ENCODE measurements around the gene IRF3. TPM values are rescaled to one million over a fixed set of nuclear protein-coding genes. Genes with fewer than 3 reads are reported as not detected.

IRF3 gene
- polyA plus RNA-seq, 3 donors: 29.8 to 115 (median 41.1) TPM

- H3K27ac Mint-ChIP-seq: peak overlapping the region in 5 of 7 donors; percentile 77 to 89 (median 86)
- Histone ChIP-seq H3K27ac (ENCODE audit: low read depth in 1 of 2, low read length in 2 of 2) (peak overlapping the region in 1 of 2 donors; percentile 67), H3K4me2 (replicated peaks; ENCODE audit: extremely low read depth, low read length, poor library complexity, severe bottlenecking) (no peak overlapping the region), H3K36me3 (replicated peaks in 1 of 2; ENCODE audit: control insufficient read depth in 1 of 2, insufficient read depth in 2 of 2, low read length in 2 of 2) (peaks cover 51 to 76% of the 10 kb centered on the region in 2 donors), H3K27me3 (ENCODE audit: control insufficient read depth in 2 of 2, insufficient read depth in 2 of 2, low read length in 2 of 2) (no peaks in the 10 kb centered on the region), H2AFZ (ENCODE audit: insufficient read depth, low read depth, low read length, poor library complexity, severe bottlenecking) (no peak overlapping the region), H3K9ac (ENCODE audit: insufficient read depth, low read length, poor library complexity, severe bottlenecking) (peak overlapping the region; percentile 15), H3K4me3 (replicated peaks in 1 of 3; ENCODE audit: low read depth in 2 of 3, low read length in 3 of 3) (no peak overlapping the region), H3K9me3 (replicated peaks in 1 of 2; ENCODE audit: control insufficient read depth in 1 of 2, insufficient read depth in 1 of 2, low read length in 2 of 2) (no peaks in the 10 kb centered on the region), H4K20me1 (ENCODE audit: insufficient read depth, low read length) (peaks cover 78% of the 10 kb centered on the region), H3K4me1 (ENCODE audit: control insufficient read depth in 1 of 2, insufficient read depth in 2 of 2, low read length in 2 of 2) (peaks cover 5 to 19% of the 10 kb centered on the region in 2 donors), H3K79me2 (ENCODE audit: insufficient read depth, low read length) (peaks cover 60% of the 10 kb centered on the region)
- TF ChIP-seq CTCF (IDR thresholded peaks at IDR 0.05): no peak
- WGBS (ENCODE audit: insufficient coverage): 90% methylated on average over 4 of the region's 4 CpGs
- H3K27me3 Mint-ChIP-seq (ENCODE audit: low read depth in 3 of 3): no peaks in the 10 kb centered on the region
- no peak overlapping the region for H3K4me3 Mint-ChIP-seq
- DNase-seq: no peak
- H3K4me1 Mint-ChIP-seq: peaks cover 18% of the 10 kb centered on the region
- H3K36me3 Mint-ChIP-seq: peaks cover 52 to 79% of the 10 kb centered on the region in 2 donors
- H3K9me3 Mint-ChIP-seq: peaks cover 0 to 6% (median 0%) of the 10 kb centered on the region in 7 donors
- intact Hi-C loops (cut with micrococcal nuclease): no loop called here
These were observed 52.3 kb downstream of the IRF3 start for GRCh38 chr19:49613374-49613773.

Small RNA genes lying within 50 kb of the gene (small RNA-seq; reads per million reads assigned to genes)
- gene MIR5088 (ENCODE audit: insufficient read length, low read depth): not detected

Other genes with a start within 250 kb of the IRF3 start
- not detected for gene PTH2, start 242.4 kb downstream of the IRF3 start, polyA plus RNA-seq
- not detected for gene GFY, start 240.5 kb downstream of the IRF3 start, polyA plus RNA-seq
- gene SLC17A7, start 224.3 kb downstream of the IRF3 start, polyA plus RNA-seq: under 1 TPM in 2 of 3 donors, not detected in 1; 0.04 to 0.09 TPM
- gene PIH1D1, start 214.0 kb downstream of the IRF3 start, polyA plus RNA-seq: 100 to 1,000 TPM in 1 of 3 donors, 10 to 100 TPM in 2; 62.3 to 102 (median 83.9) TPM
- 10 to 100 TPM; 30.8 to 39.5 (median 31.2) TPM for gene ALDH16A1, start 212.6 kb downstream of the IRF3 start, polyA plus RNA-seq
- 10 to 100 TPM in 1 of 3 donors, 1 to 10 TPM in 2; 5.0 to 13.8 (median 6.9) TPM for gene FLT3LG, start 191.6 kb downstream of the IRF3 start, polyA plus RNA-seq
- gene RPL13A, start 178.2 kb downstream of the IRF3 start, polyA plus RNA-seq: 1,000 to 10,000 TPM in 1 of 3 donors, 100 to 1,000 TPM in 2; 655 to 1,621 (median 663) TPM
- gene RPS11, start 169.4 kb downstream of the IRF3 start, polyA plus RNA-seq: 1,000 to 10,000 TPM; 1,103 to 4,925 (median 1,481) TPM
- 100 to 1,000 TPM; 720 to 930 (median 724) TPM for gene FCGRT, start 153.2 kb downstream of the IRF3 start, polyA plus RNA-seq
- gene RCN3, start 137.9 kb downstream of the IRF3 start, polyA plus RNA-seq: 10 to 100 TPM in 1 of 3 donors, not detected in 2; 50.2 TPM
- 100 to 1,000 TPM in 1 of 3 donors, 10 to 100 TPM in 2; 63.4 to 120 (median 96.4) TPM for gene NOSIP, start 85.3 kb downstream of the IRF3 start, polyA plus RNA-seq
- under 1 TPM in 1 of 3 donors, not detected in 2; 0.49 TPM for gene PRRG2, start 84.5 kb downstream of the IRF3 start, polyA plus RNA-seq
- gene PRR12, start 74.7 kb downstream of the IRF3 start, polyA plus RNA-seq: 1 to 10 TPM in 1 of 3 donors, under 1 TPM in 2; 0.04 to 3.3 (median 0.11) TPM
- 10 to 100 TPM; 74.9 to 91.7 (median 80.0) TPM for gene RRAS, start 25.7 kb downstream of the IRF3 start, polyA plus RNA-seq
- 1 to 10 TPM in 1 of 3 donors, under 1 TPM in 2; 0.39 to 7.5 (median 0.68) TPM for gene SCAF1, start 23.6 kb downstream of the IRF3 start, polyA plus RNA-seq
- gene BCL2L12, start 76 bp upstream of the IRF3 start, polyA plus RNA-seq: 10 to 100 TPM in 1 of 3 donors, 1 to 10 TPM in 2; 5.7 to 10.3 (median 8.6) TPM
- 10 to 100 TPM; 60.1 to 94.4 (median 74.3) TPM for gene PRMT1, start 11.4 kb upstream of the IRF3 start, polyA plus RNA-seq
- gene ADM5, start 23.7 kb upstream of the IRF3 start, polyA plus RNA-seq: 1 to 10 TPM in 1 of 3 donors, not detected in 2; 1.2 TPM
- gene CPT1C, start 25.3 kb upstream of the IRF3 start, polyA plus RNA-seq: not detected
- under 1 TPM; 0.37 to 0.81 (median 0.51) TPM for gene TSKS, start 97.4 kb upstream of the IRF3 start, polyA plus RNA-seq
- 100 to 1,000 TPM in 1 of 3 donors, 10 to 100 TPM in 2; 12.1 to 117 (median 15.1) TPM for gene AP2A1, start 101.1 kb upstream of the IRF3 start, polyA plus RNA-seq
- gene FUZ, start 147.4 kb upstream of the IRF3 start, polyA plus RNA-seq: 10 to 100 TPM in 1 of 3 donors, 1 to 10 TPM in 2; 5.3 to 16.7 (median 5.3) TPM
- gene MED25, start 152.4 kb upstream of the IRF3 start, polyA plus RNA-seq: 10 to 100 TPM; 13.9 to 52.9 (median 18.5) TPM
- 10 to 100 TPM; 18.3 to 67.9 (median 31.2) TPM for gene PTOV1, start 185.3 kb upstream of the IRF3 start, polyA plus RNA-seq
- 10 to 100 TPM; 23.0 to 88.6 (median 30.2) TPM for gene PNKP, start 201.7 kb upstream of the IRF3 start, polyA plus RNA-seq
- gene AKT1S1, start 211.5 kb upstream of the IRF3 start, polyA plus RNA-seq: 10 to 100 TPM in 1 of 3 donors, 1 to 10 TPM in 2; 5.4 to 18.2 (median 6.6) TPM
- gene TBC1D17, start 211.8 kb upstream of the IRF3 start, polyA plus RNA-seq: 10 to 100 TPM in 1 of 3 donors, 1 to 10 TPM in 2; 3.1 to 48.2 (median 4.5) TPM
- 1 to 10 TPM; 5.6 to 7.6 (median 7.0) TPM for gene IL4I1, start 231.0 kb upstream of the IRF3 start, polyA plus RNA-seq

Measured in CD14-positive monocyte (primary cell).